ENCODE results near the gene NPHP4.

GRCh38 chr1:5873556-5873955 lies 118.7 kb downstream of the NPHP4 start:
- TF ChIP-seq CTCF (IDR thresholded peaks at IDR 0.05) (no peak), POLR2A (IDR thresholded peaks at IDR 0.05) (no peak)

All from right lobe of liver (tissue), 4 donors.